Mesothelial cell of epicardium (in vitro differentiated cells): ENCODE results near the gene B3GALT5. TPM values are rescaled to one million over a fixed set of nuclear protein-coding genes. Genes with fewer than 3 reads are reported as not detected.
"Not testable (repeated sequence)": the region's sequence is repeated elsewhere in the genome, so short reads cannot be mapped to it uniquely, and the experiment has no call there.

Experiments
- DNase-seq, 2 experiments: peaks; one replicate each; pipeline ENCODE4 v3.0.0; 2021; ENCODE audit warnings: low spot score in 2 of 2; ENCODE audit not compliant: unreplicated experiment in 2 of 2
- H3K27ac Mint-ChIP-seq: 2 replicates; pipeline ENCODE4 v1.8.0; 2021; ENCODE audit warnings: mixed read lengths
- H3K27me3 Mint-ChIP-seq: 2 replicates; pipeline ENCODE4 v1.8.0; 2021; ENCODE audit warnings: low read depth, mixed read lengths
- H3K36me3 Mint-ChIP-seq: 2 replicates; pipeline ENCODE4 v1.8.0; 2021; ENCODE audit warnings: mixed read lengths
- H3K4me1 Mint-ChIP-seq: 2 replicates; pipeline ENCODE4 v1.8.0; 2021; ENCODE audit warnings: mixed read lengths
- H3K4me3 Mint-ChIP-seq: 2 replicates; pipeline ENCODE4 v1.8.0; 2021; ENCODE audit warnings: mild to moderate bottlenecking, moderate library complexity, mixed read lengths
- H3K9me3 Mint-ChIP-seq: 2 replicates; pipeline ENCODE4 v1.8.0; 2021; ENCODE audit warnings: mixed read lengths
- CTCF ChIP-seq: fragments of 200-600 bp; sonication (generic); IDR thresholded peaks from one replicate; pipeline ENCODE4 v1.5.0; 2021; ENCODE audit warnings: antibody characterized with exemption; ENCODE audit not compliant: unreplicated experiment
- total RNA-seq: library from RNA; stranded (reverse); gene quantifications from 3 replicates; pipeline ENCODE4 v1.2.1, GENCODE V29; 2021

B3GALT5 gene
- total RNA-seq, 1 donor from 2014 or later: 6.8 TPM

- H3K4me3 Mint-ChIP-seq: no peak overlapping the region
- H3K4me1 Mint-ChIP-seq: peaks cover 3% of the 10 kb centered on the region
- H3K27me3 Mint-ChIP-seq: no peaks in the 10 kb centered on the region
- TF ChIP-seq CTCF: no peak
- no peak overlapping the region for H3K27ac Mint-ChIP-seq
- H3K9me3 Mint-ChIP-seq: peaks cover 23% of the 10 kb centered on the region
- DNase-seq: no peak
- peaks cover 9% of the 10 kb centered on the region for H3K36me3 Mint-ChIP-seq
Measured at GRCh38 chr21:39685991-39686390, 73.3 kb downstream of the B3GALT5 start.

DNA sequence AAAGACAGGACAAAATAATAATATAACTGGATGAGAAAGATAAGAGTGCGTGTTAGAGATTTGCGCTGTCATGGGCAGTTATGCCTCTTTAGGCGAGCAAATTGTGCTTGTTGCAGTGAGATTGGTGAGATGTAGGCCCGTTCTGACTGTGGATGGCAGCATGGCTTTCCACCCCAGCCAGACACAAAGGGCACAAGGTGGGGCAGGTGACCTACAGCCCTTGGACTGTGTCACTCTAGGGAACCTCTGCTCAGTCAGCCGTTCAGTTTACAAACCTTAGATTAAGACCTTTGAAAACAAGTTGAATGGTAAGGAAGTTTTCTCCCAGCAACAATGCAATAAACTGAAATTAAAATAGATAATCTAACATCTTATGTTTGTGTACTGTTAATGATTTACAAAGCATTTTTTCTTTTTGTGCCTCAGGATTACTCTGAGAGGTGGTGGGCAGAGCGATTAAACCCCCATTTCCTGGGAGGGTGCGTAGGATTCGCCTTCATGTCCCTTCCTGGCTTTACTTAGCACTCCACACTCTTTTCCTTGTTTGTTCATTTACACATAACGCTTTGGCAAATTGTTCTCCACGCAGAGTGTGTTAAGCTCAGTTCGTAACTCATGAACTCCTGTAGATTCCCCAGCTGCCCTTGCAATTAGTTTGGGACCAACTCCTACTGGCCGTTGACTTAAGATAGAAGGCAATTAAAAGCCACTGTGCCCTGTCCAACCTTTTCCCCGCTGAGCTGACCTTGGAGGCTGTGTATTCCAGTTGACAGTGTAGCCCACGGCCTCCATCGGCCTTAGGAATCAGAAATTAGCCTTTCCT lies 74.1 kb downstream of the B3GALT5 start:
- no peak for TF ChIP-seq CTCF
- Mint-ChIP-seq H3K9me3 (peaks cover 23% of the 10 kb centered on the region), H3K36me3 (peaks cover 9% of the 10 kb centered on the region), H3K4me1 (peaks cover under 1% of the 10 kb centered on the region), H3K4me3 (no peak overlapping the region), H3K27ac (no peak overlapping the region), H3K27me3 (no peaks in the 10 kb centered on the region)
- no peak for DNase-seq

GRCh38 chr21:39688010-39688409 lies 75.3 kb downstream of the B3GALT5 start:
- DNase-seq: no peak
- no peak overlapping the region for H3K4me3 Mint-ChIP-seq
- H3K36me3 Mint-ChIP-seq: peaks cover 9% of the 10 kb centered on the region
- H3K27me3 Mint-ChIP-seq: no peaks in the 10 kb centered on the region
- peaks cover 23% of the 10 kb centered on the region for H3K9me3 Mint-ChIP-seq
- peaks cover 3% of the 10 kb centered on the region for H3K4me1 Mint-ChIP-seq
- TF ChIP-seq CTCF: no peak
- H3K27ac Mint-ChIP-seq: no peak overlapping the region

DNA sequence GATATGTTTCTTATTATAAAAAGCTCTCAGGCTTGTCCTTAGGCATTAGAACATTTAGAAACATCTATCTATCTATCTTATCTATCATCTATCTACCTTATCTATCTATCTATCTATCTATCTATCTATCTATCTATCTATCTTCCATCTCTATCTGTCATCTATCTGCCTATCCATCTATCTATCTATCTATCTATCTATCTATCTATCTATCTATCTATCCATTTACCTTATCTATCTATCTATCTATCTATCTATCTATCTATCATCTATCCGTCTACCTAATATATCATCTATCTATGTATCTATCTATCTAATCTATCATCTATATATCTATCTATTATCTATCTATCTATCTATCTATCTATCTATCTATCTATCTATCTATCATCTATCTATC lies 77.1 kb downstream of the B3GALT5 start:
- peaks cover 15% of the 10 kb centered on the region for H3K9me3 Mint-ChIP-seq
- H3K36me3 Mint-ChIP-seq, H3K4me3 Mint-ChIP-seq, H3K27me3 Mint-ChIP-seq, DNase-seq, H3K4me1 Mint-ChIP-seq, H3K27ac Mint-ChIP-seq: not testable (repeated sequence)

GRCh38 chr21:39690454-39690853 lies 77.7 kb downstream of the B3GALT5 start:
- Mint-ChIP-seq H3K9me3 (peaks cover 15% of the 10 kb centered on the region), H3K36me3 (peaks cover 2% of the 10 kb centered on the region), H3K4me1 (peaks cover 6% of the 10 kb centered on the region), H3K27me3 (no peaks in the 10 kb centered on the region), H3K27ac (no peak overlapping the region), H3K4me3 (no peak overlapping the region)
- DNase-seq: no peak
- no peak for TF ChIP-seq CTCF

- H3K4me3 Mint-ChIP-seq: no peak overlapping the region
- no peak for TF ChIP-seq CTCF
Measured at GRCh38 chr21:39694750-39695149, 82.0 kb downstream of the B3GALT5 start.

More at GRCh38 chr21:39694750-39695149, 82.0 kb downstream of the B3GALT5 start:
- peaks cover 6% of the 10 kb centered on the region for H3K9me3 Mint-ChIP-seq
- peaks cover 11% of the 10 kb centered on the region for H3K4me1 Mint-ChIP-seq
- peak overlapping the region; percentile 14 for H3K27ac Mint-ChIP-seq
- no peaks in the 10 kb centered on the region for H3K36me3 Mint-ChIP-seq
- no peaks in the 10 kb centered on the region for H3K27me3 Mint-ChIP-seq
- no peak for DNase-seq
